RPMI8226 (cell line): ENCODE results near the gene OR52W1.
A peak's percentile ranks its signal among the peaks of the same experiment; 100 is the strongest.
"Not testable (repeated sequence)": the region's sequence is repeated elsewhere in the genome, so short reads cannot be mapped to it uniquely, and the experiment has no call there.

ENCODE experiments used
- DNase-seq: peaks from one replicate; pipeline ENCODE4 v3.0.0-alpha.2; 2015

OR52W1 gene

DNA sequence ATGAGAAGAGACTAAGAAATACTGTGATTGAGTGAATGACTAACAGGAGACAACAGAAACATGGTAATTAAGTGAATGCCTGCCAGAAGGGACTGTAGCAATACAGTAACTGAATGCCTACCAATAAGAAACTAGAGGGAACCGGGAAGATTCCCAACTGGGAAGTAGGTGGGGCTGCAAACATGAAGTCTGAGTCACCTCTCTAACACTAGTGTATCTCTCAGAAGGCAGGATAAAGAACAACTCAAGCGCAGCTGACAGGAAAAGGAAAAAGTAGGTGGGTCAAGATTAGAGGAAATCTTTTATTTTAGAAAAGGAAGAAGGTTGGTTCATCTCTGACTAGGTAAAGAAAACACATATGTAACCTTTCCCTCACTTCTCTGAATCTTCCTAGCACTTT, 20.3 kb downstream of the OR52W1 start:
- no peak for DNase-seq

DNA sequence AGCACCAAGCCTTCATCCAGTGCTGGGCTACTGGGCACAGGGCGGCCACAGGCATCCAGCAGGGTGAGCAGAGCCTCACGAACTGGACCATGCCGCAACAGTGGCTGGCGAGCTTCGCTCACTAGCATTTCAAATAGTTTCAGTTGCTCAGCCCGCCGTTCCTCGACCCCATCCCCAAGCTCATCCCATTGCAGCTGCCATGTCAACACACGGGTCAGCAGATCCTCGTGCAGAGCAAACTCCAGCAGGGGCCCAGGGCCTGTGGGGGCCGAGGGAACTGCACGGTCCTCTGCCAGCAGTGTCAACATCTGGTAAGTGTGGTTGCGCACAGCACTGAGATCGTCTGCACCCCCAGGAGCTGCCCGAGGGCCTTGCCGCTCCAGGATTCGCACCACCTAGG, 24.8 kb downstream of the OR52W1 start:
- no peak for DNase-seq

GRCh38 chr11:6224421-6224820, 25.4 kb downstream of the OR52W1 start:
- DNase-seq = no peak

GRCh38 chr11:6225024-6225423, 26.0 kb downstream of the OR52W1 start:
- DNase-seq = no peak

DNA sequence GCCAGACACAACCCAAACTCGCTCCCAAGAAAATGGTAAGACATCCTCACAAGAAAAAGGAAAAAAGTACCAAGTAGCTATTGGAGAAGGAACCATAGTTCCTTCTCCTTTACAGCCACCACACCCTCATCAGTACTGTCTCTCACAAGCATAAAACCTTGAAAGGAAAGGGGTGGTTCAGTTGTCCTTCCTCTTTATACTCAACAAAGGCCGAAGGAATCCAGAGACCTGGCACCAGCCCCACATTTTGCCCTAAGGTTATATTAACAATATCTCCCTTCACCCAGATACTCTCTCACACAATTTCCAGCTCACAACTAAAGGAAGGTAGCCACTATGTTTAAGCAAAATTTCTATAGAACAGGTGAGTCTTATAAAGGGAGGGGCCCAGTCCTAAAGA, 26.9 kb downstream of the OR52W1 start:
- DNase-seq = no peak

DNA sequence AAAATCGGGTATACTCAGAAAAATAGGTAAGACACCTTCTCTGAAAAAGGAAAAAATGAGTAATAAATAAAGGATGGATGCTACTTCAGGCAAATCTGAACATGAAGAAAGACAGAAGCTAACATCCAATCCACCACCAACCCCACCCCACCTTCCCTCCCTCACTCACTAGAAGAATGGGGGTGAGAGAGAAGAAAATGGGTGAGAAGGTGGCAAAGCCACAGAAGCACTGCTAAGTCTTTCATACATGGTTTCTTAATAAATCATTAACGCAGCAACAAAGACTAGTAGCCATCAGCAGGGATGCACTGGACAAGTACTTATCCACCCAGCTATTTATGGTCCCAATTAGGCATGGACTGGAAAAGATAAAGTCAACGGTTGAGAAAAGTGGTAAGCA, 29.5 kb downstream of the OR52W1 start:
- DNase-seq = no peak

DNA sequence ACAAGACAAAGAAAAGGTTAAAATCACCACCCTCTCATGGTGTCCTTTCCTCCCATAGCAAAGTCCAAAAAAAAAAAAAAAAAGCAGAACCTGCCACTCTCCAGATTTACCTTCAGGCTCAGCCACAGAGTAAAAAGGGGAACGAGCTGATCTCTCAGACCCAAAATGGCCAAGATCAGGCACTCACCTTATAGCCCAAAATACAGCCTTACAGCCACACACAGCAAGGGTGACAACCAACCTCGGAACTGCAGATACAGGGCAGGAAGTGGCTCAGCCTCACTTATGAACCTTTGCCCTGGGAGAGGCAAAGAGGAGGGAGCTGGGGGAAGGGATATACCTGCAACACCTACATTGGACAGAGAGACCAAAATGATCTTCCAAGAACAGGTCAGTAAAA, 30.9 kb downstream of the OR52W1 start:
- no peak for DNase-seq

DNA sequence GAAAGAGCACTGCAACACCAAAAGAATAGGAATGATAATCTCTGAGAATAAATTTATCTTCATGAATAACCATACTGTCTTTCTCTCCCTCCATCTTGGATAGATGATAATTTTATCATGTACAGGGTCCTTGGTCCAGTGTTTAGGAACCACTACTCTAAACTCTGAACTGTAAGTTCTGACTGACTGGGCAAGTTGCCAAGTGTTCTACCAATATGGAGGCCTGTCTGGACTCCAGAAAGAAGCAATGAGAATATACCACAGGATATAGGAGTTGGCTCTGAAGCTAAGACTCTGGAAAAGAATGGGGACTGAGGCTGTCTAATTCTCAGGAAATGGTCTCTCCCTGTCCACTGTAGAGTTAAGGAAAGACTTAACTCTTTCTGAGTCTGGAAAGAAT, 33.9 kb downstream of the OR52W1 start:
- no peak for DNase-seq

GRCh38 chr11:6233984-6234386, 35.0 kb downstream of the OR52W1 start:
- peak; percentile 7 for DNase-seq

DNA sequence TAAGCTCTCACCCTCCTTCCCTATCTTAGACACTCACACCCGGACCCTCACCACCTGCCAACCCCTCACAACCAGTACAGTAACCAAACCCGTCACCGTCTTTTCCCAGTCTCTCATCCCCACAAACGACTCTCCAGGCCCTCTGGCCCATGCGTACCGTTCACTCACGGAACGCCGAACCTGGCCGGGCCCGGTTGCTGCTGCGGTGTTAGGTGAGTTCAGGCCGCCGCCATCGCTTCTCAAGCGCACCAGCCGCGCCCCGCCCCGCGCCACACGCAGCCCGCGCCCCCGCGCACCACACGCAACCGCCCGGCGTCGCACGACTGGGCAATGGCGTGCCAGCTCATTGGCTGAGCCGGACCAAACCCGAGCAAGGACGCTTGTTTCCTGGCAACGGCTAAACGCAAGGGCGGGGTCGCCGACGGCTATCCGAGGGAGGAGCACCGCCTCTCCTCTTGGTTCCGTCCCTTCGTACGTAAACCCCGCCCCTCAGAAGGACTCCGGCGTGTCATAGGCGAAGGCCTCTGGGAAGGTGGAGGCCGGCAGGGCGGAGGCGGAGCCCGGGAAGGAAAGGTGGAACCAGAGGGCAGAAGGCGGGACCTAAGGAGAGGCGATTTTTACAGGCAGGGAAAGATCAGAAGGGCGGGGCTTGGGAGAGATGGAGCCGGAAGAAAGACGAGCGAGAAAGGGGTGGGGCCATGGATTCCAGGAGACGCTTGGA, 35.5 kb downstream of the OR52W1 start, which contains the start of gene FHIP1B:
TSS of gene FHIP1B (minus strand) at position 250 of the 721 bp plus-strand sequence. CDS start 10,120 bp downstream, outside the sequence.
- peak; percentile 98 for DNase-seq

- no peak for DNase-seq
Observed at GRCh38 chr11:6237266-6237665, 38.2 kb downstream of the OR52W1 start.

DNA sequence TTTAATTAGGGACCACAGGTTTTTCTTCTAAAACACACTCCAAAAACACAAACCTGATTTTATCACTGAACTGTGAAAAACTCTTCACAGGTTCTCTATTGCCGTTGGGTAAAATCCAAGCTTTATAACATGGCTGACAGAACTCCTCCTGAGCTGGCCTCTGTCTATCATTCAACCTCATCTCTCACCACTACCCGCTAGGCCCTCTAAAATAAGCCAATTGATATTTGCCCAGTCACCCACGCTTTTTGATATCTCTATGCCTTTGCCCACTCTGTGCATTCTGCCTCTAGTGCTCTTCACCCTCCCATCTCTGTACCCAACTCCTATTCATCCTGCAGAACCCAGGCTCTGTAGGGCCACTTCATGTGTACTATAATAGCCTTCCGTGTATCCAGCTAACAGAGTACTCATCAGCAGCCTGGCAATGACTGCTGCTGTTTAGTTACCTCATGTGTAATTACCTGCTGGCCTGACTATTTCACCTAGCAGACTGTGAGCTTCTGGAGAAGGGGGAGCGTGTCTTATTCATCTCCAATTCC, 38.8 kb downstream of the OR52W1 start:
- no peak for DNase-seq

GRCh38 chr11:6238902-6239301, 39.9 kb downstream of the OR52W1 start, which contains the start of gene CNGA4:
CNGA4 (plus strand) TSS chr11:6239089; CDS start chr11:6239207, 118 bp downstream.
- no peak for DNase-seq

DNA sequence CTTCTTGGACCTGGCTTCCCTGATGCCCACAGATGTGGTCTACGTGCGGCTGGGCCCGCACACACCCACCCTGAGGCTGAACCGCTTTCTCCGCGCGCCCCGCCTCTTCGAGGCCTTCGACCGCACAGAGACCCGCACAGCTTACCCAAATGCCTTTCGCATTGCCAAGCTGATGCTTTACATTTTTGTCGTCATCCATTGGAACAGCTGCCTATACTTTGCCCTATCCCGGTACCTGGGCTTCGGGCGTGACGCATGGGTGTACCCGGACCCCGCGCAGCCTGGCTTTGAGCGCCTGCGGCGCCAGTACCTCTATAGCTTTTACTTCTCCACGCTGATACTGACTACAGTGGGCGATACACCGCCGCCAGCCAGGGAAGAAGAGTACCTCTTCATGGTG, 41.1 kb downstream of the OR52W1 start:
- no peak for DNase-seq

DNA sequence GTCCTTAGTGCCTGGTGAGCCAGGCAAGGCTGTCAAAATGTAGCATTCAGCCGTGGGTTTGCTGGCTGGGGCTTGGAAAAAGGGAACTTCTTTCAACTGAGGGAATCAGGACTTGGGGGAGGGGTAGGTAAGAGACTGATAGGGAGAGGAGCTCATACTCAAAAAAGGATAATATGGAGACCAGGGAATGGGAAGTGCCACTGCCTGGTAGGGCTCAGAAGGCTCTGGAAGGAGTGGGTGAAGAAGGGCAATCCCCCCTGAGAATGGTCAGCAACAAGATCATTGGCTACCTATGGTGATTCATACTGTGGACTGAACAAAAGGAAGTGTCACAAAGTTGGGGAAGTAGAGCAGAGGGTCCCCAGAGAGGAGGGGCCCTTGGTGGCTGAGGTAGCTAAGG, 41.8 kb downstream of the OR52W1 start:
- no peak for DNase-seq

GRCh38 chr11:6241316-6241715, 42.3 kb downstream of the OR52W1 start:
- no peak for DNase-seq

- no peak for DNase-seq
Observed at GRCh38 chr11:6245536-6245935, 46.5 kb downstream of the OR52W1 start.

- DNase-seq = no peak
Observed at GRCh38 chr11:6248248-6248647, 49.2 kb downstream of the OR52W1 start.

- DNase-seq = not testable (repeated sequence)
Observed at GRCh38 chr11:6248897-6249296, 49.9 kb downstream of the OR52W1 start.
